Prostate gland (tissue), 2 donors: ENCODE results near the gene POLR2H.

Experiments used
- CTCF ChIP-seq, 4 experiments: fragments of 200-600 bp in 2 of 4; fragments of 450-650 bp in 2 of 4; sonication (generic) in 2 of 4; IDR thresholded peaks; 1 replicate in 3 of 4; 2 replicates in 1 of 4; pipeline ENCODE4 v1.5.1; 2016 to 2019; ENCODE audit warnings: antibody characterized with exemption in 4 of 4, mild to moderate bottlenecking in 2 of 4, moderate library complexity in 2 of 4
- POLR2A ChIP-seq: fragments of 450-650 bp; IDR thresholded peaks from one replicate; pipeline ENCODE4 v1.6.1; 2016; ENCODE audit warnings: antibody characterized with exemption, mild to moderate bottlenecking
- POLR2AphosphoS5 ChIP-seq: sonication (generic); formaldehyde crosslinking; IDR thresholded peaks from one replicate; pipeline ENCODE4 v1.6.1; 2017; ENCODE audit warnings: antibody characterized with exemption

- no peak for TF ChIP-seq CTCF (IDR thresholded peaks at IDR 0.05)
- no peak for TF ChIP-seq POLR2A
- TF ChIP-seq POLR2AphosphoS5 = no peak
Observed at GRCh38 chr3:184391266-184391665, 29.8 kb downstream of the POLR2H start.
